SK-N-SH (cell line): ENCODE results near the gene CTAGE9.

ENCODE experiments used
- TF ChIP-seq, protein P1 (sequence below): fragments of 200-600 bp; sonication (generic); IDR thresholded peaks from 2 replicates; pipeline ENCODE4 v1.6.1; 2017; ENCODE audit warnings: antibody characterized with exemption, mild to moderate bottlenecking, moderate library complexity
- TF ChIP-seq, protein P2 (sequence below): IDR thresholded peaks from 2 replicates; pipeline ENCODE4 v1.4.0; 2012; ENCODE audit warnings: low read depth, borderline replicate concordance

DNA sequence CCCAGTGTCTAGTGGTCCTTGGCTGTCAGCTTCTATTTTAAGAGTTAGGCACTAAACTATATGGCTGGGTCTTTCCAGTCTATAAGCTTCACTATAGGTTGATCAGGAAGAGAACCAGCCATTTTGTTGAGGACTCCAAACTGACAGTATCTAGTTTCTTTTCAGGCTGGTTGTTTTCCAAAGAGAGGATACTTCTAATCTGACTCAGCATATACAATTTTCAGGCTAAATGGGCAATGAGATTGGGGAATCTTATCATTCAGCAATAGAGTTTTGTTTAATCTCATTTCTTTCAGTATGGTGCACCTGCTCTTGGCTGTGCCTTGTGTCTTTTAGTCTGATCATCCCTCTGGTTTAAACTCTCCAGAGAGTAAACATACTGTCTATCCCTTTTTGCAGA is 20.4 kb upstream of the CTAGE9 start:
- TF ChIP-seq, protein P1, sequence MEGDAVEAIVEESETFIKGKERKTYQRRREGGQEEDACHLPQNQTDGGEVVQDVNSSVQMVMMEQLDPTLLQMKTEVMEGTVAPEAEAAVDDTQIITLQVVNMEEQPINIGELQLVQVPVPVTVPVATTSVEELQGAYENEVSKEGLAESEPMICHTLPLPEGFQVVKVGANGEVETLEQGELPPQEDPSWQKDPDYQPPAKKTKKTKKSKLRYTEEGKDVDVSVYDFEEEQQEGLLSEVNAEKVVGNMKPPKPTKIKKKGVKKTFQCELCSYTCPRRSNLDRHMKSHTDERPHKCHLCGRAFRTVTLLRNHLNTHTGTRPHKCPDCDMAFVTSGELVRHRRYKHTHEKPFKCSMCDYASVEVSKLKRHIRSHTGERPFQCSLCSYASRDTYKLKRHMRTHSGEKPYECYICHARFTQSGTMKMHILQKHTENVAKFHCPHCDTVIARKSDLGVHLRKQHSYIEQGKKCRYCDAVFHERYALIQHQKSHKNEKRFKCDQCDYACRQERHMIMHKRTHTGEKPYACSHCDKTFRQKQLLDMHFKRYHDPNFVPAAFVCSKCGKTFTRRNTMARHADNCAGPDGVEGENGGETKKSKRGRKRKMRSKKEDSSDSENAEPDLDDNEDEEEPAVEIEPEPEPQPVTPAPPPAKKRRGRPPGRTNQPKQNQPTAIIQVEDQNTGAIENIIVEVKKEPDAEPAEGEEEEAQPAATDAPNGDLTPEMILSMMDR: no peak
- TF ChIP-seq, protein P2, sequence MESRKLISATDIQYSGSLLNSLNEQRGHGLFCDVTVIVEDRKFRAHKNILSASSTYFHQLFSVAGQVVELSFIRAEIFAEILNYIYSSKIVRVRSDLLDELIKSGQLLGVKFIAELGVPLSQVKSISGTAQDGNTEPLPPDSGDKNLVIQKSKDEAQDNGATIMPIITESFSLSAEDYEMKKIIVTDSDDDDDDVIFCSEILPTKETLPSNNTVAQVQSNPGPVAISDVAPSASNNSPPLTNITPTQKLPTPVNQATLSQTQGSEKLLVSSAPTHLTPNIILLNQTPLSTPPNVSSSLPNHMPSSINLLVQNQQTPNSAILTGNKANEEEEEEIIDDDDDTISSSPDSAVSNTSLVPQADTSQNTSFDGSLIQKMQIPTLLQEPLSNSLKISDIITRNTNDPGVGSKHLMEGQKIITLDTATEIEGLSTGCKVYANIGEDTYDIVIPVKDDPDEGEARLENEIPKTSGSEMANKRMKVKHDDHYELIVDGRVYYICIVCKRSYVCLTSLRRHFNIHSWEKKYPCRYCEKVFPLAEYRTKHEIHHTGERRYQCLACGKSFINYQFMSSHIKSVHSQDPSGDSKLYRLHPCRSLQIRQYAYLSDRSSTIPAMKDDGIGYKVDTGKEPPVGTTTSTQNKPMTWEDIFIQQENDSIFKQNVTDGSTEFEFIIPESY: no peak
